ENCODE data around the gene RIMKLA. TPM values are rescaled to one million over a fixed set of nuclear protein-coding genes. Genes with fewer than 3 reads are reported as not detected.

Gene RIMKLA
- total RNA-seq, 2 experiments from 2014 or later = 0.11 TPM; not detected in 1

GRCh38 chr1:42466030-42466429 lies 85.4 kb downstream of the RIMKLA start:
- no peak for ATAC-seq (ENCODE audit: poor library complexity)
- Histone ChIP-seq H3K4me1 (ENCODE audit: insufficient read depth, low read length) (peaks cover 14% of the 10 kb centered on the region), H3K9me3 (ENCODE audit: control insufficient read depth in 1 of 2, insufficient read depth in 1 of 2, low read length in 2 of 2) (no peaks in the 10 kb centered on the region), H3K27ac (ENCODE audit: low read depth in 1 of 2, low read length in 2 of 2) (no peak overlapping the region), H3K27me3 (ENCODE audit: control insufficient read depth in 1 of 2, insufficient read depth in 2 of 2, low read length in 2 of 2) (no peaks in the 10 kb centered on the region), H3K36me3 (ENCODE audit: insufficient read depth, low read length) (peaks cover 10% of the 10 kb centered on the region), H3K4me3 (ENCODE audit: low read length) (no peak overlapping the region)
- no peak for TF ChIP-seq CTCF (IDR thresholded peaks at IDR 0.05)
- ChIA-PET POLR2A (no interaction called here), CTCF (no interaction called here)
- intact Hi-C loops (cut with DNase I, micrococcal nuclease) = loop anchor here in 1 of 2 experiments (10.0 kb wide), 1 partner anchor 379 kb away; the partner anchor contains the start of gene ZNF691
- Mint-ChIP-seq H3K4me3 (no peak overlapping the region), H3K36me3 (ENCODE audit: low read depth) (peaks cover 12% of the 10 kb centered on the region), H3K27ac (no peak overlapping the region), H3K4me1 (ENCODE audit: low read depth) (peaks cover 25% of the 10 kb centered on the region), H3K27me3 (peaks cover 4% of the 10 kb centered on the region), H3K9me3 (no peaks in the 10 kb centered on the region)
- no peak for DNase-seq

- no peak overlapping the region for H3K27ac ChIP-seq (ENCODE audit: low read depth in 1 of 2, low read length in 2 of 2)
- no peaks in the 10 kb centered on the region for H3K27me3 ChIP-seq (ENCODE audit: control insufficient read depth in 1 of 2, insufficient read depth in 2 of 2, low read length in 2 of 2)
- Mint-ChIP-seq H3K4me3 (no peak overlapping the region), H3K9me3 (no peaks in the 10 kb centered on the region), H3K36me3 (ENCODE audit: low read depth) (no peaks in the 10 kb centered on the region), H3K27ac (no peak overlapping the region), H3K27me3 (peaks cover 4% of the 10 kb centered on the region), H3K4me1 (ENCODE audit: low read depth) (no peaks in the 10 kb centered on the region)
- H3K9me3 ChIP-seq (ENCODE audit: control insufficient read depth in 1 of 2, insufficient read depth in 1 of 2, low read length in 2 of 2) = no peaks in the 10 kb centered on the region
- no peaks in the 10 kb centered on the region for H3K4me1 ChIP-seq (ENCODE audit: insufficient read depth, low read length)
- no peak for TF ChIP-seq CTCF (IDR thresholded peaks at IDR 0.05)
- intact Hi-C loops (cut with DNase I, micrococcal nuclease) = loop anchor here in 1 of 2 experiments (10.0 kb wide), 1 partner anchor 375 kb away; the partner anchor contains the start of gene ZNF691
- H3K36me3 ChIP-seq (ENCODE audit: insufficient read depth, low read length) = no peaks in the 10 kb centered on the region
- H3K4me3 ChIP-seq (ENCODE audit: low read length) = no peak overlapping the region
- CTCF ChIA-PET = no interaction called here
- no peak for ATAC-seq (ENCODE audit: poor library complexity)
- POLR2A ChIA-PET = interaction anchor here (0.6 kb wide), 1 partner anchor 68 kb away, joined by 3 read pairs; no protein-coding TSS in a partner anchor
- no peak for DNase-seq
Observed at GRCh38 chr1:42469727-42470126, 89.1 kb downstream of the RIMKLA start.

Other genes starting within 250 kb of the RIMKLA start
- not detected for gene GUCA2B, start 227.4 kb upstream of the RIMKLA start, total RNA-seq
- not detected for gene GUCA2A, start 216.0 kb upstream of the RIMKLA start, total RNA-seq
- gene FOXJ3, start 45.6 kb upstream of the RIMKLA start, total RNA-seq = 10 to 100 TPM; 73.1 to 74.9 TPM
- under 1 TPM; 0.58 to 0.70 TPM for gene ZMYND12, start 75.2 kb downstream of the RIMKLA start, total RNA-seq
- gene PPCS, start 75.8 kb downstream of the RIMKLA start, total RNA-seq = 10 to 100 TPM; 39.7 to 40.4 TPM
- 1 to 10 TPM; 1.2 to 1.3 TPM for gene CCDC30, start 82.5 kb downstream of the RIMKLA start, total RNA-seq